D721Med (cell line): Measurements from ENCODE around the gene NAA35.

ENCODE experiments used
- DNase-seq: peaks from one replicate; pipeline ENCODE4 v3.0.0; 2011; ENCODE audit warnings: low spot score; ENCODE audit not compliant: insufficient read length
- FAIRE-seq: peaks from 2 replicates; lab custom pipeline; 2011; peaks lifted over from hg19 to GRCh38; lab: Jason Lieb, UNC
- CTCF ChIP-seq: IDR thresholded peaks from 2 replicates; pipeline ENCODE4 v1.5.1; 2012; ENCODE audit warnings: mild to moderate bottlenecking, control low read depth; ENCODE audit not compliant: insufficient read depth; ENCODE audit errors: missing control alignments

Gene NAA35

GRCh38 chr9:85994191-85994590 lies 53.2 kb downstream of the NAA35 start:
- TF ChIP-seq CTCF: no peak
- FAIRE-seq (no peak), DNase-seq (no peak)

- TF ChIP-seq CTCF: no peak
- no peak for DNase-seq
- no peak for FAIRE-seq
Measured at GRCh38 chr9:85995097-85995496, 54.2 kb downstream of the NAA35 start.

GRCh38 chr9:85995599-85995998 lies 54.7 kb downstream of the NAA35 start:
- peak; percentile 74 for FAIRE-seq
- no peak for DNase-seq
- no peak for TF ChIP-seq CTCF

GRCh38 chr9:86005253-86005775 lies 64.4 kb downstream of the NAA35 start:
- DNase-seq (no peak), FAIRE-seq (peak; percentile 38)
- no peak for TF ChIP-seq CTCF

GRCh38 chr9:86009133-86009532 lies 68.2 kb downstream of the NAA35 start:
- TF ChIP-seq CTCF: no peak
- DNase-seq: no peak
- FAIRE-seq: no peak

GRCh38 chr9:86020731-86021130 lies 79.8 kb downstream of the NAA35 start:
- no peak for DNase-seq
- no peak for FAIRE-seq
- TF ChIP-seq CTCF: no peak

GRCh38 chr9:86021166-86021565 lies 80.2 kb downstream of the NAA35 start:
- no peak for DNase-seq
- FAIRE-seq: no peak
- no peak for TF ChIP-seq CTCF
